ENCODE measurements around the gene LRRC58.
A peak's percentile ranks its signal among the peaks of the same experiment; 100 is the strongest.

GRCh38 chr3:120357807-120358206, 8.7 kb upstream of the LRRC58 start:
- TF ChIP-seq CTCF (IDR thresholded peaks at IDR 0.05 in 2 of 3, conservative IDR thresholded peaks at IDR 0.05 in 1 of 3; ENCODE audit: borderline replicate concordance in 1 of 3, insufficient read depth in 1 of 3, low read depth in 2 of 3, low read length in 2 of 3) (0 out of 6 replicates have a peak, but pooled peaks of 2 of the 3 experiments have one; percentile 10 to 16), EZH2 (IDR thresholded peaks at IDR 0.05) (no peak), POLR2A (IDR thresholded peaks at IDR 0.05; ENCODE audit: borderline replicate concordance, extremely low read depth, insufficient read depth, insufficient read length) (no peak)

Measured in HCT116 (cell line).